ENCODE results near the gene RPS15. TPM values are rescaled to one million over a fixed set of nuclear protein-coding genes. Genes with fewer than 3 reads are reported as not detected.

Gene RPS15
- total and polyA plus RNA-seq, 9 of the 15 experiments (the other 6 are each of a cell fraction or from before 2014, with no cell fraction given), result 605 to 2,791 (median 957) TPM

GRCh38 chr19:1445185-1445931 lies 7.2 kb downstream of the RPS15 start (continued):
- TF ChIP-seq SREBF1 (IDR thresholded peaks at IDR 0.05; ENCODE audit: borderline replicate concordance, low read depth, low read length) (no peak), ILK (tag; IDR thresholded peaks at IDR 0.05; ENCODE audit: borderline replicate concordance, low read depth) (no peak), SETDB1 (IDR thresholded peaks at IDR 0.05; ENCODE audit: low read length) (no peak), GMEB1 (CRISPR knock-in tag; IDR thresholded peaks at IDR 0.05) (0 out of 2 replicates have a peak, but pooled peaks have one; percentile 13), PCBP1 (IDR thresholded peaks at IDR 0.05; ENCODE audit: low read depth, low read length, poor library complexity, severe bottlenecking) (peak; percentile 70), TSHZ1 (CRISPR knock-in tag; IDR thresholded peaks at IDR 0.05) (no peak), RNF2 (IDR thresholded peaks at IDR 0.05) (peak; percentile 43; the same call in 1 of the 2 replicates), NRF1 (conservative IDR thresholded peaks at IDR 0.05 in 1 of 2, IDR thresholded peaks at IDR 0.05 in 1 of 2) (peak; percentile 85 to 87), ZNF282 (CRISPR knock-in tag; IDR thresholded peaks at IDR 0.05) (no peak), ADNP (tag; IDR thresholded peaks at IDR 0.05) (peak; percentile 69; the same call in 1 of the 2 replicates), LCOR (CRISPR knock-in tag; IDR thresholded peaks at IDR 0.05) (no peak), GTF2B (IDR thresholded peaks at IDR 0.05; ENCODE audit: extremely low read depth, insufficient read length) (no peak)
- TF ChIP-seq, protein P1, sequence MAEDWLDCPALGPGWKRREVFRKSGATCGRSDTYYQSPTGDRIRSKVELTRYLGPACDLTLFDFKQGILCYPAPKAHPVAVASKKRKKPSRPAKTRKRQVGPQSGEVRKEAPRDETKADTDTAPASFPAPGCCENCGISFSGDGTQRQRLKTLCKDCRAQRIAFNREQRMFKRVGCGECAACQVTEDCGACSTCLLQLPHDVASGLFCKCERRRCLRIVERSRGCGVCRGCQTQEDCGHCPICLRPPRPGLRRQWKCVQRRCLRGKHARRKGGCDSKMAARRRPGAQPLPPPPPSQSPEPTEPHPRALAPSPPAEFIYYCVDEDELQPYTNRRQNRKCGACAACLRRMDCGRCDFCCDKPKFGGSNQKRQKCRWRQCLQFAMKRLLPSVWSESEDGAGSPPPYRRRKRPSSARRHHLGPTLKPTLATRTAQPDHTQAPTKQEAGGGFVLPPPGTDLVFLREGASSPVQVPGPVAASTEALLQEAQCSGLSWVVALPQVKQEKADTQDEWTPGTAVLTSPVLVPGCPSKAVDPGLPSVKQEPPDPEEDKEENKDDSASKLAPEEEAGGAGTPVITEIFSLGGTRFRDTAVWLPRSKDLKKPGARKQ (CRISPR knock-in tag; IDR thresholded peaks at IDR 0.05), result no peak
- TF ChIP-seq, protein P2, sequence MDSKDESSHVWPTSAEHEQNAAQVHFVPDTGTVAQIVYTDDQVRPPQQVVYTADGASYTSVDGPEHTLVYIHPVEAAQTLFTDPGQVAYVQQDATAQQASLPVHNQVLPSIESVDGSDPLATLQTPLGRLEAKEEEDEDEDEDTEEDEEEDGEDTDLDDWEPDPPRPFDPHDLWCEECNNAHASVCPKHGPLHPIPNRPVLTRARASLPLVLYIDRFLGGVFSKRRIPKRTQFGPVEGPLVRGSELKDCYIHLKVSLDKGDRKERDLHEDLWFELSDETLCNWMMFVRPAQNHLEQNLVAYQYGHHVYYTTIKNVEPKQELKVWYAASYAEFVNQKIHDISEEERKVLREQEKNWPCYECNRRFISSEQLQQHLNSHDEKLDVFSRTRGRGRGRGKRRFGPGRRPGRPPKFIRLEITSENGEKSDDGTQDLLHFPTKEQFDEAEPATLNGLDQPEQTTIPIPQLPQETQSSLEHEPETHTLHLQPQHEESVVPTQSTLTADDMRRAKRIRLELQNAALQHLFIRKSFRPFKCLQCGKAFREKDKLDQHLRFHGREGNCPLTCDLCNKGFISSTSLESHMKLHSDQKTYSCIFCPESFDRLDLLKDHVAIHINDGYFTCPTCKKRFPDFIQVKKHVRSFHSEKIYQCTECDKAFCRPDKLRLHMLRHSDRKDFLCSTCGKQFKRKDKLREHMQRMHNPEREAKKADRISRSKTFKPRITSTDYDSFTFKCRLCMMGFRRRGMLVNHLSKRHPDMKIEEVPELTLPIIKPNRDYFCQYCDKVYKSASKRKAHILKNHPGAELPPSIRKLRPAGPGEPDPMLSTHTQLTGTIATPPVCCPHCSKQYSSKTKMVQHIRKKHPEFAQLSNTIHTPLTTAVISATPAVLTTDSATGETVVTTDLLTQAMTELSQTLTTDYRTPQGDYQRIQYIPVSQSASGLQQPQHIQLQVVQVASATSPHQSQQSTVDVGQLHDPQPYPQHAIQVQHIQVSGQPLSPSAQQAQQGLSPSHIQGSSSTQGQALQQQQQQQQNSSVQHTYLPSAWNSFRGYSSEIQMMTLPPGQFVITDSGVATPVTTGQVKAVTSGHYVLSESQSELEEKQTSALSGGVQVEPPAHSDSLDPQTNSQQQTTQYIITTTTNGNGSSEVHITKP (IDR thresholded peaks at IDR 0.05; ENCODE audit: partially characterized antibody), result no peak

Measured in K562 (cell line).